MCF 10A (cell line): Measurements from ENCODE around the gene DCUN1D2. TPM values are rescaled to one million over a fixed set of nuclear protein-coding genes. Genes with fewer than 3 reads are reported as not detected.

Experiments
- BruUV-seq: library from RNA; stranded (reverse); fragments of 400-500 nt; replicated peaks from 2 replicates; lab custom pipeline; 2021; lab: Mats Ljungman, UMichigan
- CTCF ChIA-PET: fragments of 300-600 bp; sonication (Branson Sonifier 250); formaldehyde crosslinking; extraction: SDS; loops from one replicate; lab custom pipeline; 2021; ENCODE audit warnings: antibody characterized with exemption, inconsistent platforms; lab: Yijun Ruan, JAX
- POLR2A ChIA-PET: fragments of 300-600, 350-650 bp; sonication (Branson Sonifier 250); formaldehyde crosslinking; extraction: SDS; loops from one replicate; lab custom pipeline; 2020; ENCODE audit warnings: antibody characterized with exemption, inconsistent platforms; lab: Yijun Ruan, JAX
- DNase-seq: peaks from one replicate; pipeline ENCODE4 v3.0.0-alpha.2; 2018; ENCODE audit not compliant: unreplicated experiment
- H3K27ac Mint-ChIP-seq: one replicate; pipeline ENCODE4 v1.8.0; 2022; ENCODE audit warnings: mild to moderate bottlenecking, low read depth, mixed read lengths; ENCODE audit not compliant: unreplicated experiment
- H3K27me3 Mint-ChIP-seq: one replicate; pipeline ENCODE4 v1.8.0; 2022; ENCODE audit warnings: mixed read lengths; ENCODE audit not compliant: insufficient read depth, unreplicated experiment
- H3K36me3 Mint-ChIP-seq: one replicate; pipeline ENCODE4 v1.8.0; 2022; ENCODE audit warnings: mild to moderate bottlenecking, moderate library complexity, mixed read lengths; ENCODE audit not compliant: insufficient read depth, unreplicated experiment
- H3K4me1 Mint-ChIP-seq: one replicate; pipeline ENCODE4 v1.8.0; 2022; ENCODE audit warnings: mixed read lengths; ENCODE audit not compliant: insufficient read depth, unreplicated experiment
- H3K4me3 Mint-ChIP-seq: one replicate; pipeline ENCODE4 v1.8.0; 2022; ENCODE audit warnings: mild to moderate bottlenecking, moderate library complexity, mixed read lengths; ENCODE audit not compliant: unreplicated experiment
- H3K9me3 Mint-ChIP-seq: one replicate; pipeline ENCODE4 v1.8.0; 2022; ENCODE audit warnings: mixed read lengths; ENCODE audit not compliant: unreplicated experiment
- intact Hi-C: fragments of 100-400 bp; cut with micrococcal nuclease; formaldehyde crosslinking; loops from 2 replicates; pipeline ENCODE4 v1.14.1; 2022
- total RNA-seq: library from RNA; stranded (reverse); gene quantifications from 2 replicates; pipeline ENCODE4 v1.2.3, GENCODE V29; 2022
- TF ChIP-seq, protein P1 (sequence below): fragments of 200-600 bp; IDR thresholded peaks from one replicate; pipeline ENCODE4 v1.8.0; 2022; ENCODE audit warnings: antibody characterized with exemption, mild to moderate bottlenecking; ENCODE audit not compliant: unreplicated experiment

The DCUN1D2 gene
- total RNA-seq, 1 experiment from 2014 or later = 20.4 TPM

DNA sequence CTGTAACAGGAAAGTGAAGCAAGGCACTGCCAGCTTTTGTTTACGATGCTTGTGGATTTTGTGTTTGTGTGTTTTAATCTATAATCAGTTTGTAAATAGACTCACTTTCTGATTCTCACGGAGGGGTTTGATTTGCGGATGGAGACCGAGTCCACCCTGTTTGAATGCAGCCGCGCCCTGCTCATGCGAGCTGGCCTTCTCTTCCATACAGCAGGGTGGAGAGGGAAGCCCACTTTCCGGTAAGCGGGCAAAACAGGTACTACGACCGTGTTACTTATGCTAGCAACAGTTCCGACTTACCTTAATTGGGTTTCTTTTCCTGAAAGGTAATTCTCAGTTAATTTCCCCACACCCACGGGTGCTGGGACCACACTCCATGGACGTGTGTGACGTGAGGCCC lies 70.3 kb downstream of the DCUN1D2 start:
- Mint-ChIP-seq H3K27me3 (peaks cover 33% of the 10 kb centered on the region), H3K4me3 (no peak overlapping the region), H3K27ac (no peak overlapping the region), H3K9me3 (no peaks in the 10 kb centered on the region), H3K36me3 (no peaks in the 10 kb centered on the region), H3K4me1 (no peaks in the 10 kb centered on the region)
- ChIA-PET CTCF (no interaction called here), POLR2A (no interaction called here)
- BruUV-seq = no TSS peak
- intact Hi-C loops = no loop called here
- no peak for DNase-seq
- TF ChIP-seq, protein P1, sequence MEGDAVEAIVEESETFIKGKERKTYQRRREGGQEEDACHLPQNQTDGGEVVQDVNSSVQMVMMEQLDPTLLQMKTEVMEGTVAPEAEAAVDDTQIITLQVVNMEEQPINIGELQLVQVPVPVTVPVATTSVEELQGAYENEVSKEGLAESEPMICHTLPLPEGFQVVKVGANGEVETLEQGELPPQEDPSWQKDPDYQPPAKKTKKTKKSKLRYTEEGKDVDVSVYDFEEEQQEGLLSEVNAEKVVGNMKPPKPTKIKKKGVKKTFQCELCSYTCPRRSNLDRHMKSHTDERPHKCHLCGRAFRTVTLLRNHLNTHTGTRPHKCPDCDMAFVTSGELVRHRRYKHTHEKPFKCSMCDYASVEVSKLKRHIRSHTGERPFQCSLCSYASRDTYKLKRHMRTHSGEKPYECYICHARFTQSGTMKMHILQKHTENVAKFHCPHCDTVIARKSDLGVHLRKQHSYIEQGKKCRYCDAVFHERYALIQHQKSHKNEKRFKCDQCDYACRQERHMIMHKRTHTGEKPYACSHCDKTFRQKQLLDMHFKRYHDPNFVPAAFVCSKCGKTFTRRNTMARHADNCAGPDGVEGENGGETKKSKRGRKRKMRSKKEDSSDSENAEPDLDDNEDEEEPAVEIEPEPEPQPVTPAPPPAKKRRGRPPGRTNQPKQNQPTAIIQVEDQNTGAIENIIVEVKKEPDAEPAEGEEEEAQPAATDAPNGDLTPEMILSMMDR = no peak

DNA sequence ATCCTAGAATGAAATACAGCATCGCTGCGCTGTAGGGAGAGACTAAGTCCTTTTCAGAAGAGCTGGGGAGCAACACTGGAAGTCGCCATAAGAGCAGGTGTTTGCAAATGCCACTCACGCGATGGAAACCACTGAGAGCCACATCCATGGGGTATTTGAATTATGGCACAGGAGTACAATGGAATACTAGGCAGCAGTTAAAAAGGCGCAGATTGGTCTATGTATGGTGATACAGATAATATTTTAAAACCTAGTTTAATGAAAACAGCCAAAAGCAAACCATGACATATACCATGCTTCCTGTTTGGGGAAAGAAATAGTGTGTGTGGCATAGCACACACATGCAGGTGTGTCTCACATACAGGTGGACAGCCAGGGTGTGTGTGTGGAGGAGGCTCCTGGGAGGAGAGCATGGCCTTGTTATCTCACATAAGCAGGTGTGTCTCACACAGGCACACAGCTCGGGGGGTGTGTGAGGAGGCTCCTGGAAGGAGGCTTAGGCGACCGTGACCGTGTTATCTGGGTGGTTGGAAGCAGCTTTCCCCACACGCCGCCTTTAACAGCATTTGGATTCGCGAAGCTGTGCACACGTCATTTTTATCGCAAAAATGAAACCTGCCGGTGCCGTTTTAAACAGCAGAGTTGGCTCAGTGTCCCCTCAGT lies 70.8 kb downstream of the DCUN1D2 start:
- intact Hi-C loops = no loop called here
- no TSS peak for BruUV-seq
- H3K36me3 Mint-ChIP-seq = no peaks in the 10 kb centered on the region
- peaks cover 33% of the 10 kb centered on the region for H3K27me3 Mint-ChIP-seq
- ChIA-PET CTCF (no interaction called here), POLR2A (no interaction called here)
- no peak overlapping the region for H3K27ac Mint-ChIP-seq
- H3K4me1 Mint-ChIP-seq = no peaks in the 10 kb centered on the region
- H3K4me3 Mint-ChIP-seq = no peak overlapping the region
- DNase-seq = no peak
- H3K9me3 Mint-ChIP-seq = no peaks in the 10 kb centered on the region
- TF ChIP-seq, protein P1 = no peak

DNA sequence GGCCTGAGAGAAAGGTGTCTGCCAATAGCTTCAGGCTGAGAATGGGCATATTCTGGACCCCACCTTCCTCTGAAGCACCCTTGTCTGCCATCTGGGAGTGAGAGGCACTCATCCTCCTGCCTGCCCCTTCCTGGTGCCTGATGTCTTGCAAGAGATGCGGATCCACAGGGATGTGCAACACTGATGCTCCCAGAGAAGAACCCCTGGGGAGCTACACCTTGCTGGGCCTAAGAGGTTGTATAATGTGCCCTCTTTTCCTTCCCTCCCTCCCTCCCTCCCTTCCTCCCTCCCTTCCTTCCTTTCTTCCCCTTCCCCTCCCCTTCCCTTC lies 71.8 kb downstream of the DCUN1D2 start:
- intact Hi-C loops = no loop called here
- TF ChIP-seq, protein P1 = no peak
- no peak for DNase-seq
- no TSS peak for BruUV-seq
- CTCF ChIA-PET = no interaction called here
- Mint-ChIP-seq H3K36me3 (no peaks in the 10 kb centered on the region), H3K9me3 (no peaks in the 10 kb centered on the region), H3K27ac (no peak overlapping the region), H3K27me3 (peaks cover 33% of the 10 kb centered on the region), H3K4me3 (no peak overlapping the region), H3K4me1 (no peaks in the 10 kb centered on the region)
- POLR2A ChIA-PET = no interaction called here

GRCh38 chr13:113417836-113418721 lies 72.4 kb downstream of the DCUN1D2 start:
- BruUV-seq = no TSS peak
- intact Hi-C loops = no loop called here
- Mint-ChIP-seq H3K9me3 (no peaks in the 10 kb centered on the region), H3K4me3 (no peak overlapping the region), H3K27ac (no peak overlapping the region), H3K4me1 (no peaks in the 10 kb centered on the region), H3K27me3 (peaks cover 33% of the 10 kb centered on the region), H3K36me3 (no peaks in the 10 kb centered on the region)
- no peak for DNase-seq
- ChIA-PET CTCF (no interaction called here), POLR2A (no interaction called here)
- TF ChIP-seq, protein P1 = no peak
